ENCODE results near the gene SNX4. TPM values are rescaled to one million over a fixed set of nuclear protein-coding genes. Genes with fewer than 3 reads are reported as not detected.

SNX4 gene
- total and polyA plus RNA-seq, 2 of the 4 experiments (the other 2 are of a cell fraction), result 10.7 to 25.6 TPM

GRCh38 chr3:125433091-125433534 is 86.9 kb downstream of the SNX4 start:
- Histone ChIP-seq H3K4me2 (ENCODE audit: low read depth, low read length) (no peak overlapping the region), H2BK15ac (ENCODE audit: low read depth, low read length) (no peak overlapping the region), H2AFZ (replicated peaks; ENCODE audit: low read length, poor library complexity) (no peak overlapping the region), H4K8ac (ENCODE audit: low read depth in 2 of 2, low read length in 2 of 2) (no peak overlapping the region), H2AK5ac (ENCODE audit: low read depth, low read length) (no peak overlapping the region), H2BK120ac (ENCODE audit: low read depth, low read length) (no peak overlapping the region), H2BK20ac (ENCODE audit: low read depth, low read length) (no peak overlapping the region), H3K4me3 (ENCODE audit: insufficient read depth, low read depth, low read length) (no peak overlapping the region), H3K27ac (ENCODE audit: insufficient read depth, low read length) (no peak overlapping the region), H4K20me1 (ENCODE audit: insufficient read depth, low read length) (no peaks in the 10 kb centered on the region), H4K5ac (ENCODE audit: low read depth, low read length) (no peak overlapping the region), H3K14ac (replicated peaks; ENCODE audit: low read depth, low read length) (no peak overlapping the region), H3K9ac (ENCODE audit: low read depth, low read length) (no peak overlapping the region), H3K9me3 (ENCODE audit: control insufficient read depth, insufficient read depth, low read length) (peaks cover 3% of the 10 kb centered on the region; the same call in 1 of the 2 replicates), H3K27me3 (ENCODE audit: control insufficient read depth, insufficient read depth, low read length) (no peaks in the 10 kb centered on the region), H3K79me1 (ENCODE audit: low read depth in 1 of 2, low read length in 2 of 2) (no peaks in the 10 kb centered on the region), H3K4ac (ENCODE audit: low read depth, low read length) (no peak overlapping the region), H2BK5ac (ENCODE audit: low read depth, low read length, poor library complexity, severe bottlenecking) (no peak overlapping the region), H3K36me3 (ENCODE audit: control insufficient read depth, insufficient read depth, low read length) (no peaks in the 10 kb centered on the region), H3K23ac (ENCODE audit: low read depth, low read length) (no peak overlapping the region), H3K9me1 (ENCODE audit: insufficient read depth, low read length) (no peaks in the 10 kb centered on the region; the same call in 1 of the 2 replicates), H3K4me1 (ENCODE audit: control insufficient read depth, insufficient read depth, low read length) (peaks cover 7% of the 10 kb centered on the region), H3K18ac (ENCODE audit: low read depth, low read length) (no peak overlapping the region), H4K91ac (ENCODE audit: insufficient read depth, low read depth, low read length) (no peak overlapping the region), H2AK9ac (replicated peaks; ENCODE audit: low read depth, low read length, poor library complexity) (no peak overlapping the region), H3K56ac (ENCODE audit: extremely low read depth, insufficient read depth, low read length) (no peak overlapping the region)
- in situ Hi-C loops (cut with MboI; ENCODE audit: low sequenced_read_pairs), result loop anchor here (10.0 kb wide), 3 partner anchors 388 to 668 kb away; no protein-coding TSS in a partner anchor
- no TSS peak for BruUV-seq (replicated peaks)
- ATAC-seq (ENCODE audit: low read depth), result no peak
- no peak for TF ChIP-seq POLR2A (IDR thresholded peaks at IDR 0.05; ENCODE audit: low read depth, low read length)
- no peak for TF ChIP-seq RAD21 (IDR thresholded peaks at IDR 0.05; ENCODE audit: low read length)
- WGBS, 2 experiments (ENCODE audit: extremely low coverage in 2 of 2, insufficient read length in 1 of 2), result 97% methylated on average over 3 of the region's 6 CpGs; no CpG with 5 or more reads in 1 of the 2 experiments
- CTCF ChIA-PET, result no interaction called here
- intact Hi-C loops (cut with micrococcal nuclease), result loop anchor here (10.0 kb wide), 1 partner anchor 198 kb away; no protein-coding TSS in a partner anchor
- DNase-seq, result no peak
- POLR2A ChIA-PET (ENCODE audit: unreplicated experiment), result no interaction called here
- dilution Hi-C loops (cut with HindIII; ENCODE audit: low sequenced_read_pairs, unreplicated experiment), result no loop called here
